Osteocyte (in vitro differentiated cells): Measurements from ENCODE around the gene IGSF21. TPM values are rescaled to one million over a fixed set of nuclear protein-coding genes. Genes with fewer than 3 reads are reported as not detected.

Experiments
- DNase-seq: peaks from one replicate; pipeline ENCODE4 v3.0.0; 2021; ENCODE audit warnings: mixed read lengths; ENCODE audit not compliant: unreplicated experiment; ENCODE audit errors: extremely low spot score
- H3K27ac Mint-ChIP-seq: one replicate; pipeline ENCODE4 v1.8.0; 2021; ENCODE audit warnings: mild to moderate bottlenecking, mixed read lengths; ENCODE audit not compliant: unreplicated experiment
- H3K27me3 Mint-ChIP-seq: one replicate; pipeline ENCODE4 v1.8.0; 2021; ENCODE audit warnings: mixed read lengths; ENCODE audit not compliant: unreplicated experiment
- H3K36me3 Mint-ChIP-seq: one replicate; pipeline ENCODE4 v1.8.0; 2021; ENCODE audit warnings: mixed read lengths; ENCODE audit not compliant: unreplicated experiment
- H3K4me1 Mint-ChIP-seq: one replicate; pipeline ENCODE4 v1.8.0; 2021; ENCODE audit warnings: mixed read lengths; ENCODE audit not compliant: unreplicated experiment
- H3K4me3 Mint-ChIP-seq: one replicate; pipeline ENCODE4 v1.8.0; 2021; ENCODE audit warnings: mild to moderate bottlenecking, moderate library complexity, mixed read lengths; ENCODE audit not compliant: unreplicated experiment
- H3K9me3 Mint-ChIP-seq: one replicate; pipeline ENCODE4 v1.8.0; 2021; ENCODE audit warnings: mixed read lengths; ENCODE audit not compliant: unreplicated experiment
- total RNA-seq: library from RNA; stranded (reverse); gene quantifications from 2 replicates; pipeline ENCODE4 v1.2.1, GENCODE V29; 2021
- TF ChIP-seq, protein P1 (sequence below): fragments of 200-600 bp; sonication (generic); IDR thresholded peaks from 2 replicates; pipeline ENCODE4 v1.5.0; 2021; ENCODE audit warnings: antibody characterized with exemption, mild to moderate bottlenecking, moderate library complexity

IGSF21 gene
- total RNA-seq, 1 donor from 2014 or later = not detected

DNA sequence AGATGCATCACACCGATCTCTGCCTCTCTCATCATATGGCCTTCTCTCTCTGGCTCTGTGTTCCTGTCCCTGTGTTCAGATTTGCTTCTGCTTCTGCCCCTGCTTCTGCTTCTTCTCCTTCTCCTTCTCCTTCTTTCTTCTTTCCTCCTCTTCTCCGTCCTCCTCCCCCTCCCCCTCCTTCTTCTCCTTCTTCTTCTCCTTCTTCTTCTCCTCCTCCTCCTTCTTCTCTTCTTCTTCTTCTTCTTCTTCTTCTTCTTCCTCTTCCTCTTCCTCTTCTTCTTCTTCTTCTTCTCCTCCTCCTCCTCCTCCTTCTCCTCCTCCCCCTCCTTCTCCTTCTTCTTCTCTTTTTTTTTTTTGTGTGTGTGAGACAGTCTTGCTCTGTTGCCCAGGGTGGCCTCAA is 233.2 kb downstream of the IGSF21 start:
- no peaks in the 10 kb centered on the region for H3K27me3 Mint-ChIP-seq
- H3K9me3 Mint-ChIP-seq = no peaks in the 10 kb centered on the region
- no peaks in the 10 kb centered on the region for H3K4me1 Mint-ChIP-seq
- H3K36me3 Mint-ChIP-seq = no peaks in the 10 kb centered on the region
- DNase-seq = no peak
- H3K4me3 Mint-ChIP-seq = no peak overlapping the region
- H3K27ac Mint-ChIP-seq = no peak overlapping the region
- TF ChIP-seq, protein P1, sequence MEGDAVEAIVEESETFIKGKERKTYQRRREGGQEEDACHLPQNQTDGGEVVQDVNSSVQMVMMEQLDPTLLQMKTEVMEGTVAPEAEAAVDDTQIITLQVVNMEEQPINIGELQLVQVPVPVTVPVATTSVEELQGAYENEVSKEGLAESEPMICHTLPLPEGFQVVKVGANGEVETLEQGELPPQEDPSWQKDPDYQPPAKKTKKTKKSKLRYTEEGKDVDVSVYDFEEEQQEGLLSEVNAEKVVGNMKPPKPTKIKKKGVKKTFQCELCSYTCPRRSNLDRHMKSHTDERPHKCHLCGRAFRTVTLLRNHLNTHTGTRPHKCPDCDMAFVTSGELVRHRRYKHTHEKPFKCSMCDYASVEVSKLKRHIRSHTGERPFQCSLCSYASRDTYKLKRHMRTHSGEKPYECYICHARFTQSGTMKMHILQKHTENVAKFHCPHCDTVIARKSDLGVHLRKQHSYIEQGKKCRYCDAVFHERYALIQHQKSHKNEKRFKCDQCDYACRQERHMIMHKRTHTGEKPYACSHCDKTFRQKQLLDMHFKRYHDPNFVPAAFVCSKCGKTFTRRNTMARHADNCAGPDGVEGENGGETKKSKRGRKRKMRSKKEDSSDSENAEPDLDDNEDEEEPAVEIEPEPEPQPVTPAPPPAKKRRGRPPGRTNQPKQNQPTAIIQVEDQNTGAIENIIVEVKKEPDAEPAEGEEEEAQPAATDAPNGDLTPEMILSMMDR = no peak

DNA sequence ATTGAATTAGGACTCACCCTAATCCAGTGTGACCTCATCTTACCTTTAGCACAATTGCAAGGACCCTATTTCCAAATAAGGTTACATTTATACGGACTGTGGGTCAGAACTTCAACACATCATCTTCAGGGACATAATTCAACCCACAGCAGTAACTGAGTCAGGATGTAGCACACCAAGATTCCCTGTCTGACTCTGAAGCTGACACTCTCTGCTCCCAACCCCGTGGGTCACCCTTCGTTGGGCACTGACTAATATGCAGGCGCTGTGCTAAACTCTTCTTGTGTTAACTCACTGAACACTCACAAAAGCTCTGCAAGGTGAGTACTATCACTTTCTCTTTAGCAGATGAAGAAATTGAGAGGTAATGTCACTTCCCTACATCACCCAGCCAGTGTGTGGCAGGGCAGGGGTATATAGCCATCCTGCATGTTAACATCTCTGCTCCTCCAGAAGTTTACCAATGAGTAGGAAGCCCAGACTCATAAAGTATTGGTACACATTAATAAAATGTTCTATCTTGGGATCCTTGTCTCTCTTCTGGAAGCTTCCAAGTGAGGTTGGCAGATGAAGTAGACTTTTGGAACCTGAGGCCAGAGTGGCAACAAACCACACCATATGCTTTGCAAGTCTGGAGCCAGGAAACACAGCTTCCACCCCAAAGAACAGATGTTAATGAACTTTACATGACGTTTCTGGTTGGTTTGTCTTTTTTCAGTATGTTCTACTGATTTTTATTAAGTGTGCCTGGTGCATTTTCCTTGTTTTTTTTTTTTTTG is 233.9 kb downstream of the IGSF21 start:
- Mint-ChIP-seq H3K4me3 (no peak overlapping the region), H3K27ac (no peak overlapping the region), H3K27me3 (no peaks in the 10 kb centered on the region), H3K4me1 (no peaks in the 10 kb centered on the region), H3K9me3 (no peaks in the 10 kb centered on the region), H3K36me3 (no peaks in the 10 kb centered on the region)
- TF ChIP-seq, protein P1 = no peak
- no peak for DNase-seq

DNA sequence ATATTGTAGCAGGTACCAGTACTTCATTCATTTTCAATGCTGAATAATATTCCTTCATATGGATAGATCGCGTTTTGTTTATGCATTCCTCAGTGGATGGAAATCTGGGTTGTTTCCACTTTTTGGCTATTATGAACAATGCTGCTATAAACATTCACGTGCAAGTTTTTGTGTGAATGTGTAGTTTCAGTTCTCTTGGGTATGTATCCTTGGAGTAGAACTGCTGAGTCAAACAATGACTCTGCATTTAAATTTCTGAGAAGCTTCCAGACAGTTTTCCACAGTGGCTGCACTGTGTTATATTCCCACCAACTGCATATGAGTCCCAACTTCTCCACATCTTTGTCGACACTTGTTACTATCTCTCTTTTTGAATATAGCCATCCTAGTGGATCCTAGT is 235.1 kb downstream of the IGSF21 start:
- H3K9me3 Mint-ChIP-seq = no peaks in the 10 kb centered on the region
- no peak overlapping the region for H3K4me3 Mint-ChIP-seq
- H3K27ac Mint-ChIP-seq = no peak overlapping the region
- DNase-seq = no peak
- TF ChIP-seq, protein P1 = no peak
- no peaks in the 10 kb centered on the region for H3K27me3 Mint-ChIP-seq
- no peaks in the 10 kb centered on the region for H3K36me3 Mint-ChIP-seq
- H3K4me1 Mint-ChIP-seq = no peaks in the 10 kb centered on the region

DNA sequence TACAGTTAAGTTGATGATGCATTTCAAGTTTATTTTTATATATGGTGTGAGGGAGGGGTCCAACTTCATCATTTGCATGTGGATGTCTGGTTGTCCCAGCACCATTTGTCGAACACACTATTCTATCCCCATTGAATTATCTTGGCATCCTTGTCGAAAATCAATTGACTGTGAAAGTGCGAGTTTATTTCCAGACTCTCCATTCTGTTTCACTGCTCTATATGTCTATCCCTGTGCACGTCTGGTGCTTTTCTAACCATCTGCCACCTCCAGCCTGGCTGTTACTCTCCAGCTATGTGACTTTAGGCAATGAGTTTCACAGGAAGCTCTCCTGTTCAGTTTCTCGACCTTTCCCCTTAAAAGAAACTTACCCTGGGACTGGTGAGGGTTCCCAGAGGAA is 236.0 kb downstream of the IGSF21 start:
- no peak for DNase-seq
- H3K36me3 Mint-ChIP-seq = no peaks in the 10 kb centered on the region
- no peaks in the 10 kb centered on the region for H3K9me3 Mint-ChIP-seq
- H3K4me3 Mint-ChIP-seq = no peak overlapping the region
- no peaks in the 10 kb centered on the region for H3K4me1 Mint-ChIP-seq
- H3K27ac Mint-ChIP-seq = no peak overlapping the region
- TF ChIP-seq, protein P1 = no peak
- H3K27me3 Mint-ChIP-seq = no peaks in the 10 kb centered on the region

DNA sequence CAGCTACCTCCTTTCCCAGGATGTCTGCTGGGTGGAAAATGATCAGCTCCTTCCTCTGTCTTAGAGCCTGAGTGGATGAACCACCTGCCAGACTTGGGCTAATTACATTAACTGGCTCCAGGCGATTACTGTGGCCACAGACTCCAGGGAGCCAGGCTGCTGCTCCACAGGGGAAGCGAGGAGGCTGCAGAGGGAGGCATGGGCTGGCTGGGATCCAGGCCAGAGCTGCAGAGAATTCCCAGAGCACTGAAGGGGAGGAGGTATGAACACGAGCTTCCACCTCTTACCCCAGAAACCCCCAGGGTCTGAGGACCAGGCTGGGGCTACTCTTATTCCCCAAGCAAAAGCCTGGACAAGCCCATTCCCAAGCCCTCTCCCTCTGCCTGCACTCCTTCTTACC is 237.2 kb downstream of the IGSF21 start:
- no peak overlapping the region for H3K27ac Mint-ChIP-seq
- TF ChIP-seq, protein P1 = no peak
- H3K9me3 Mint-ChIP-seq = no peaks in the 10 kb centered on the region
- no peaks in the 10 kb centered on the region for H3K4me1 Mint-ChIP-seq
- H3K36me3 Mint-ChIP-seq = no peaks in the 10 kb centered on the region
- no peak overlapping the region for H3K4me3 Mint-ChIP-seq
- DNase-seq = no peak
- no peaks in the 10 kb centered on the region for H3K27me3 Mint-ChIP-seq
